H1 (cell line): Measurements from ENCODE around the gene S100A6. TPM values are rescaled to one million over a fixed set of nuclear protein-coding genes. Genes with fewer than 3 reads are reported as not detected.

Experiments
- ASH2L ChIP-seq: fragments of 200-600, 300-600 bp; sonication (generic); IDR thresholded peaks from one replicate; pipeline ENCODE4 v1.7.1; 2017; ENCODE audit warnings: low read length
- CBX5 ChIP-seq: fragments of 300-800, 300-1000 bp; sonication (generic); IDR thresholded peaks from 2 replicates; pipeline ENCODE4 v1.7.1; 2016; ENCODE audit warnings: antibody characterized with exemption, low read length, low read depth
- CBX8 ChIP-seq: fragments of 300-800, 300-1000 bp; sonication (generic); IDR thresholded peaks from 2 replicates; pipeline ENCODE4 v1.7.1; 2016; ENCODE audit warnings: low read depth, low read length, borderline replicate concordance
- CHD7 ChIP-seq: fragments of 300-600 bp; sonication (generic); IDR thresholded peaks from 2 replicates; pipeline ENCODE4 v1.7.1; 2012; ENCODE audit warnings: low read length, moderate library complexity, mild to moderate bottlenecking, inconsistent platforms; ENCODE audit not compliant: insufficient replicate concordance
- CTBP2 ChIP-seq: IDR thresholded peaks from 2 replicates; pipeline ENCODE4 v1.7.0; 2011; ENCODE audit warnings: borderline replicate concordance, mild to moderate bottlenecking, moderate library complexity, mixed read lengths, low read length; ENCODE audit not compliant: insufficient read depth, insufficient read length
- EGR1 ChIP-seq: IDR thresholded peaks from 2 replicates; pipeline ENCODE4 v1.6.1; 2011; ENCODE audit warnings: low read depth, low read length, borderline replicate concordance
- GTF2F1 ChIP-seq: IDR thresholded peaks from 2 replicates; pipeline ENCODE4 v1.6.1; 2012; ENCODE audit warnings: low read depth, low read length, improper control_type of control experiment, borderline replicate concordance
- MAFK ChIP-seq: IDR thresholded peaks from 2 replicates; pipeline ENCODE4 v1.6.1; 2012; ENCODE audit warnings: low read depth, mild to moderate bottlenecking, improper control_type of control experiment, low read length
- PHF8 ChIP-seq: fragments of 200-600 bp; sonication (generic); conservative IDR thresholded peaks from 2 replicates; pipeline ENCODE4 v1.7.1; 2012; ENCODE audit warnings: low read depth, mild to moderate bottlenecking, inconsistent platforms, low read length, moderate library complexity
- POU5F1 ChIP-seq: IDR thresholded peaks from 2 replicates; pipeline ENCODE4 v1.6.1; 2011; ENCODE audit warnings: low read depth, mild to moderate bottlenecking, low read length, moderate library complexity
- SP4 ChIP-seq: IDR thresholded peaks from 2 replicates; pipeline ENCODE4 v1.6.1; 2012; ENCODE audit warnings: low read length, inconsistent platforms
- TEAD4 ChIP-seq: IDR thresholded peaks from 2 replicates; pipeline ENCODE4 v1.6.1; 2012; ENCODE audit warnings: low read depth, low read length, inconsistent platforms, mixed read lengths
- YY1 ChIP-seq: IDR thresholded peaks from 2 replicates; pipeline ENCODE4 v1.6.1; 2011; ENCODE audit warnings: low read depth, mild to moderate bottlenecking, low read length
- polyA plus RNA-seq, 7 experiments: library from polyadenylated mRNA; depleted of rRNA in 3 of 7; stranded (reverse) in 5 of 7; unstranded in 2 of 7; fragments of >200 nt in 5 of 7; fragments of 200-250 nt in 2 of 7; gene quantifications; 1 replicate in 5 of 7; 2 replicates in 1 of 7; 4 replicates in 1 of 7; pipeline versions ENCODE4 v1.2.1 to v1.2.3, GENCODE V29; 2011 to 2013; ENCODE audit warnings: missing spikeins in 2 of 7, mixed read lengths in 2 of 7
- total RNA-seq: library from RNA; stranded (reverse); fragmentation: NEBNext Ultra II Directional; extraction: Animal tissue kit (Norgen Biotek cat#: 25700); gene quantifications from 2 replicates; pipeline ENCODE4 v1.2.1, GENCODE V29; 2021

S100A6 gene
- total and polyA plus RNA-seq, 2 of the 8 experiments (the other 6 are each of a cell fraction or from before 2014, with no cell fraction given) = 11.1 to 63.0 TPM

DNA sequence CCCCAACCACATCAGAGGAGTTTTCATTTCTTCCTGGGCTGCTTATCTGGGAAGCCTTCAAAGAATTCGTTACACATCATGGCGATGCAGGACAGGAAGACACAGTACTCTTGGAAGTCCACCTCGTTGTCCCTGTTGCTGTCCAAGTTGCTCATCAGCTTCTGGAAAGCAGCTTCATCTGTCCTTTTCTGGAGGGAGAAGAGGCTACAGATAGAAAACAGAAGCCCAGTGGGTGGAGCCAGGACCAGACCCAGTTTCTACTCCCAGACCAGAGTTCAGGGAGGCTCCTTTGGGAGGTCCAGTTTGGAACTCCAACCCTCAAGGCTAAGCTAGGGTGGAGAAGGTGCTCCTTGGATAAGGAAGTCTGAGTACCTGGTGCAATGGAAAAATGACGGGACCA lies 7.9 kb upstream of the S100A6 start (continued):
- TF ChIP-seq CHD7 = no peak
- no peak for TF ChIP-seq PHF8
- no peak for TF ChIP-seq EGR1
- no peak for TF ChIP-seq ASH2L
- TF ChIP-seq CTBP2 = no peak
- TF ChIP-seq GTF2F1 = no peak
- TF ChIP-seq CBX8 = no peak
- no peak for TF ChIP-seq POU5F1
- TF ChIP-seq SP4 = no peak
- no peak for TF ChIP-seq TEAD4
- no peak for TF ChIP-seq MAFK
- TF ChIP-seq CBX5 = no peak
- TF ChIP-seq YY1 = no peak
